ENCODE results near the gene HNRNPA3.

Gene HNRNPA3

DNA sequence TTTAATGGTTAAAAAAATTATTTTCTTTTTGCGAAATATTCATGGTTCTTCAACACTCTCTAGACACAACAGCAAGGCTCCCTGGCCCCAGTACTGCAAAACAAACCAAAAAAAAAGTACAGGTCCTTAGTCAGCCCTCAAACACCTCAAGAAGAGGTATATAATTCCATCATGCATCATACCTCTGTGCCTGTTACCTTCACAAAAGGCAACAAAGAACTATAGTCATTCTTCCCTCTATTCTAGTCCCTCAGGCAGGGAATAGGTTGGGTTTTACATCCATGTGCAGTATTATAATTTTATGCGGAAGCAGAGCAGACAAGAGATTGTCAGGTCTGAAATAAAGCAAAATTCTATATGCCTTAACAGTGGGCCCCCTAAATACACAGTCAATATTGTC is 43.4 kb downstream of the HNRNPA3 start:
- CTCF ChIA-PET = interaction anchor here (0.6 to 2.5 kb wide), 4 partner anchors 10 to 503 kb away, joined by 3 to 11 read pairs (median 8); no protein-coding TSS in a partner anchor
- Histone ChIP-seq H3K4me3 (ENCODE audit: low read depth, low read length) (no peak overlapping the region), H3K36me3 (ENCODE audit: control insufficient read depth in 2 of 2, insufficient read depth in 1 of 2, low read length in 2 of 2) (peaks cover 0 to 3% of the 10 kb centered on the region in 2 experiments; a peak in 1 of 3 replicates), H3K9me3 (ENCODE audit: control insufficient read depth, insufficient read depth, low read depth, low read length) (no peaks in the 10 kb centered on the region), H3K27ac (ENCODE audit: extremely low read depth, low read depth, low read length) (no peak overlapping the region), H3K4me1 (ENCODE audit: control insufficient read depth, insufficient read depth, low read length) (peaks cover under 1% of the 10 kb centered on the region; the same call in 1 of the 2 replicates)
- POLR2A ChIA-PET = interaction anchor here (0.6 kb wide), 2 partner anchors 35 to 79 kb away, joined by 3 to 4 read pairs; no protein-coding TSS in a partner anchor
- TF ChIP-seq, protein P1, sequence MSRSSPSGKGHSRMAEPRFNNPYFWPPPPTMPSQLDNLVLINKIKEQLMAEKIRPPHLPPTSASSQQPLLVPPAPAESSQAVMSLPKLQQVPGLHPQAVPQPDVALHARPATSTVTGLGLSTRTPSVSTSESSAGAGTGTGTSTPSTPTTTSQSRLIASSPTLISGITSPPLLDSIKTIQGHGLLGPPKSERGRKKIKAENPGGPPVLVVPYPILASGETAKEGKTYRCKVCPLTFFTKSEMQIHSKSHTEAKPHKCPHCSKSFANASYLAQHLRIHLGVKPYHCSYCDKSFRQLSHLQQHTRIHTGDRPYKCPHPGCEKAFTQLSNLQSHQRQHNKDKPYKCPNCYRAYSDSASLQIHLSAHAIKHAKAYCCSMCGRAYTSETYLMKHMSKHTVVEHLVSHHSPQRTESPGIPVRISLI (tag by site-specific recombination; IDR thresholded peaks at IDR 0.05) = no peak
- no peak for TF ChIP-seq ZNF354C (tag by site-specific recombination; IDR thresholded peaks at IDR 0.05; ENCODE audit: borderline replicate concordance, low read depth)
- TF ChIP-seq ZNF747 (tag by site-specific recombination; IDR thresholded peaks at IDR 0.05) = no peak
- TF ChIP-seq ZNF426 (tag by site-specific recombination; IDR thresholded peaks at IDR 0.05) = no peak
- no peak for TF ChIP-seq ZNF596 (tag by site-specific recombination; IDR thresholded peaks at IDR 0.05)
- no peak for TF ChIP-seq ZNF623 (tag by site-specific recombination; IDR thresholded peaks at IDR 0.05)
- TF ChIP-seq, protein P2, sequence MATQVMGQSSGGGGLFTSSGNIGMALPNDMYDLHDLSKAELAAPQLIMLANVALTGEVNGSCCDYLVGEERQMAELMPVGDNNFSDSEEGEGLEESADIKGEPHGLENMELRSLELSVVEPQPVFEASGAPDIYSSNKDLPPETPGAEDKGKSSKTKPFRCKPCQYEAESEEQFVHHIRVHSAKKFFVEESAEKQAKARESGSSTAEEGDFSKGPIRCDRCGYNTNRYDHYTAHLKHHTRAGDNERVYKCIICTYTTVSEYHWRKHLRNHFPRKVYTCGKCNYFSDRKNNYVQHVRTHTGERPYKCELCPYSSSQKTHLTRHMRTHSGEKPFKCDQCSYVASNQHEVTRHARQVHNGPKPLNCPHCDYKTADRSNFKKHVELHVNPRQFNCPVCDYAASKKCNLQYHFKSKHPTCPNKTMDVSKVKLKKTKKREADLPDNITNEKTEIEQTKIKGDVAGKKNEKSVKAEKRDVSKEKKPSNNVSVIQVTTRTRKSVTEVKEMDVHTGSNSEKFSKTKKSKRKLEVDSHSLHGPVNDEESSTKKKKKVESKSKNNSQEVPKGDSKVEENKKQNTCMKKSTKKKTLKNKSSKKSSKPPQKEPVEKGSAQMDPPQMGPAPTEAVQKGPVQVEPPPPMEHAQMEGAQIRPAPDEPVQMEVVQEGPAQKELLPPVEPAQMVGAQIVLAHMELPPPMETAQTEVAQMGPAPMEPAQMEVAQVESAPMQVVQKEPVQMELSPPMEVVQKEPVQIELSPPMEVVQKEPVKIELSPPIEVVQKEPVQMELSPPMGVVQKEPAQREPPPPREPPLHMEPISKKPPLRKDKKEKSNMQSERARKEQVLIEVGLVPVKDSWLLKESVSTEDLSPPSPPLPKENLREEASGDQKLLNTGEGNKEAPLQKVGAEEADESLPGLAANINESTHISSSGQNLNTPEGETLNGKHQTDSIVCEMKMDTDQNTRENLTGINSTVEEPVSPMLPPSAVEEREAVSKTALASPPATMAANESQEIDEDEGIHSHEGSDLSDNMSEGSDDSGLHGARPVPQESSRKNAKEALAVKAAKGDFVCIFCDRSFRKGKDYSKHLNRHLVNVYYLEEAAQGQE (tag by site-specific recombination; IDR thresholded peaks at IDR 0.05) = no peak
- TF ChIP-seq ZNF292 (tag by site-specific recombination; IDR thresholded peaks at IDR 0.05; ENCODE audit: borderline replicate concordance, low read depth) = no peak
- TF ChIP-seq, protein P3, sequence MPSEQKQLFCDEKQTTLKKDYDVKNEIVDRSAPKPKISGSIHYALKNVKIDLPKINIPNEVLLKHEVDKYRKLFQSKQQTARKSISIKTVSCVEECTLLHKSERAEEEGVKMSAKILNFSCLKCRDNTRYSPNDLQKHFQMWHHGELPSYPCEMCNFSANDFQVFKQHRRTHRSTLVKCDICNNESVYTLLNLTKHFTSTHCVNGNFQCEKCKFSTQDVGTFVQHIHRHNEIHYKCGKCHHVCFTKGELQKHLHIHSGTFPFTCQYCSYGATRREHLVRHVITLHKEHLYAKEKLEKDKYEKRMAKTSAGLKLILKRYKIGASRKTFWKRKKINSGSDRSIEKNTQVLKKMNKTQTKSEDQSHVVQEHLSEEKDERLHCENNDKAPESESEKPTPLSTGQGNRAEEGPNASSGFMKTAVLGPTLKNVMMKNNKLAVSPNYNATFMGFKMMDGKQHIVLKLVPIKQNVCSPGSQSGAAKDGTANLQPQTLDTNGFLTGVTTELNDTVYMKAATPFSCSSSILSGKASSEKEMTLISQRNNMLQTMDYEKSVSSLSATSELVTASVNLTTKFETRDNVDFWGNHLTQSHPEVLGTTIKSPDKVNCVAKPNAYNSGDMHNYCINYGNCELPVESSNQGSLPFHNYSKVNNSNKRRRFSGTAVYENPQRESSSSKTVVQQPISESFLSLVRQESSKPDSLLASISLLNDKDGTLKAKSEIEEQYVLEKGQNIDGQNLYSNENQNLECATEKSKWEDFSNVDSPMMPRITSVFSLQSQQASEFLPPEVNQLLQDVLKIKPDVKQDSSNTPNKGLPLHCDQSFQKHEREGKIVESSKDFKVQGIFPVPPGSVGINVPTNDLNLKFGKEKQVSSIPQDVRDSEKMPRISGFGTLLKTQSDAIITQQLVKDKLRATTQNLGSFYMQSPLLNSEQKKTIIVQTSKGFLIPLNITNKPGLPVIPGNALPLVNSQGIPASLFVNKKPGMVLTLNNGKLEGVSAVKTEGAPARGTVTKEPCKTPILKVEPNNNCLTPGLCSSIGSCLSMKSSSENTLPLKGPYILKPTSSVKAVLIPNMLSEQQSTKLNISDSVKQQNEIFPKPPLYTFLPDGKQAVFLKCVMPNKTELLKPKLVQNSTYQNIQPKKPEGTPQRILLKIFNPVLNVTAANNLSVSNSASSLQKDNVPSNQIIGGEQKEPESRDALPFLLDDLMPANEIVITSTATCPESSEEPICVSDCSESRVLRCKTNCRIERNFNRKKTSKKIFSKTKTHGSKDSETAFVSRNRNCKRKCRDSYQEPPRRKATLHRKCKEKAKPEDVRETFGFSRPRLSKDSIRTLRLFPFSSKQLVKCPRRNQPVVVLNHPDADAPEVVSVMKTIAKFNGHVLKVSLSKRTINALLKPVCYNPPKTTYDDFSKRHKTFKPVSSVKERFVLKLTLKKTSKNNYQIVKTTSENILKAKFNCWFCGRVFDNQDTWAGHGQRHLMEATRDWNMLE (tag by site-specific recombination; conservative IDR thresholded peaks at IDR 0.05; ENCODE audit: low read depth) = no peak
- TF ChIP-seq IKZF3 (tag by site-specific recombination; IDR thresholded peaks at IDR 0.05) = no peak

DNA sequence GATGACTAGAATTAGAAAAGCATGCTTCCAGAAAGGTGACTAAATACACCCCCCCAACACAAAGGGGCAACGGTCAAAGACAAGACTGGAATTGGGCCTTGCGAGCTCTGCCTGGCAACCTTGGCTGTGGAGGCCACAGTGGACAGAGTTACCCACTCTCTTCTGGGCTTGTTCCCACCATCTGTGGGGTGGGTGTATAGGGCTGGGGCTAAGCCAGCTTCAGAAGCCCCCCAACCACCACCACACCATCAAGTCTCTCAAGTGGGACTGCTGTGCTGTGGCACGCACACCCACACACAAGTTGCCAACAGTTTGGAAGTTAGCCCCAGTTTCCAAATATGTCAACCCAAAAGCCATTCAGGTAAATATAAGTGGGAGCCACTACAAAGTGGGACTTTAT is 44.1 kb downstream of the HNRNPA3 start:
- TF ChIP-seq GLI4 (tag by site-specific recombination; IDR thresholded peaks at IDR 0.05) (no peak), ZFHX2 (tag by site-specific recombination; conservative IDR thresholded peaks at IDR 0.05) (peak; percentile 16; the same call in 1 of the 2 replicates)
- no peaks in the 10 kb centered on the region for H3K9me3 ChIP-seq (ENCODE audit: control insufficient read depth, insufficient read depth, low read depth, low read length)
- H3K36me3 ChIP-seq (ENCODE audit: control insufficient read depth in 2 of 2, insufficient read depth in 1 of 2, low read length in 2 of 2) = peaks cover 0 to 3% of the 10 kb centered on the region in 2 experiments; a peak in 1 of 3 replicates
- peaks cover 2% of the 10 kb centered on the region; the same call in 1 of the 2 replicates for H3K4me1 ChIP-seq (ENCODE audit: control insufficient read depth, insufficient read depth, low read length)
- POLR2A ChIA-PET = interaction anchor here (0.5 kb wide), 1 partner anchor 50 kb away, joined by 6 read pairs; no protein-coding TSS in a partner anchor
- H3K27ac ChIP-seq (ENCODE audit: extremely low read depth, low read depth, low read length) = no peak overlapping the region
- H3K4me3 ChIP-seq (ENCODE audit: low read depth, low read length) = no peak overlapping the region
- CTCF ChIA-PET = interaction anchor here (0.7 kb wide), 1 partner anchor 472 kb away, joined by 3 read pairs; no protein-coding TSS in a partner anchor
